Thyroid gland (tissue), 4 donors: ENCODE measurements around the gene ARHGAP28. TPM values are rescaled to one million over a fixed set of nuclear protein-coding genes. Genes with fewer than 3 reads are reported as not detected.

Experiments
- DNase-seq, 2 donors: peaks; one replicate each; pipeline ENCODE4 v3.0.0-alpha.2; 2019
- H3K27ac ChIP-seq, 3 donors: fragments of 200-600 bp; sonication (generic); 1 replicate in 2 of 3; 2 replicates in 1 of 3; pipeline ENCODE4 v1.5.1; 2016 to 2019; ENCODE audit warnings: mild to moderate bottlenecking in 1 of 3, moderate library complexity in 1 of 3
- H3K27me3 ChIP-seq: fragments of 200-600 bp; sonication (generic); one replicate; pipeline ENCODE4 v1.5.1; 2019
- H3K36me3 ChIP-seq, 2 donors: fragments of 200-600 bp; sonication (generic); one replicate each; pipeline ENCODE4 v1.5.1; 2016 to 2019
- H3K4me1 ChIP-seq, 2 donors: fragments of 200-600 bp; sonication (generic); one replicate each; pipeline ENCODE4 v1.5.1; 2017 to 2019
- H3K4me3 ChIP-seq, 3 donors: fragments of 200-600 bp; sonication (generic); replicated peaks in 1 of 3; 1 replicate in 2 of 3; 2 replicates in 1 of 3; pipeline ENCODE4 v1.5.1; 2016; ENCODE audit warnings: mild to moderate bottlenecking in 1 of 3
- H3K9me3 ChIP-seq: fragments of 200-600 bp; sonication (generic); one replicate; pipeline ENCODE4 v1.5.1; 2017
- CTCF ChIP-seq, 6 experiments: fragments of 200-600 bp in 3 of 6; fragments of 450-650 bp in 3 of 6; sonication (generic) in 3 of 6; IDR thresholded peaks; one replicate each; pipeline ENCODE4 v1.5.1; 2016 to 2019; ENCODE audit warnings: antibody characterized with exemption in 6 of 6, mild to moderate bottlenecking in 2 of 6, inconsistent platforms in 1 of 6, moderate library complexity in 1 of 6
- POLR2A ChIP-seq, 2 donors: fragments of 450-650 bp; IDR thresholded peaks; one replicate each; pipeline ENCODE4 v1.6.1; 2017; ENCODE audit warnings: antibody characterized with exemption in 2 of 2, mild to moderate bottlenecking in 2 of 2, moderate library complexity in 1 of 2
- WGBS, 2 donors: methylation state at CpG; one replicate each; pipeline ENCODE4 v1.1.5; 2017; 5-methylcytosine and 5-hydroxymethylcytosine counted together
- intact Hi-C: fragments of 100-400 bp; cut with DNase I; formaldehyde crosslinking; loops from one replicate; pipeline ENCODE4 v1.15.1; 2023
- total RNA-seq, 4 donors: library from RNA; depleted of rRNA; stranded (reverse); fragments of >200 nt; gene quantifications; one replicate each; pipeline ENCODE4 v1.2.3, GENCODE V29; 2016

Gene ARHGAP28
- total RNA-seq, 4 donors from 2014 or later = 2.8 to 26.5 (median 9.1) TPM

GRCh38 chr18:6956999-6957398, 227.5 kb downstream of the ARHGAP28 start:
- no peak overlapping the region for H3K4me3 ChIP-seq
- no peak for TF ChIP-seq POLR2A (IDR thresholded peaks at IDR 0.05)
- TF ChIP-seq CTCF (IDR thresholded peaks at IDR 0.05) = no peak
- H3K9me3 ChIP-seq = no peaks in the 10 kb centered on the region
- H3K36me3 ChIP-seq = peaks cover 0 to 6% of the 10 kb centered on the region in 2 donors
- DNase-seq = no peak
- 91 to 95% methylated on average over 12 of the region's 12 CpGs for WGBS, 2 donors
- H3K4me1 ChIP-seq = no peaks in the 10 kb centered on the region
- H3K27me3 ChIP-seq = no peaks in the 10 kb centered on the region
- intact Hi-C loops = no loop called here
- no peak overlapping the region for H3K27ac ChIP-seq

- no peaks in the 10 kb centered on the region for H3K27me3 ChIP-seq
- no peak overlapping the region for H3K4me3 ChIP-seq
- H3K9me3 ChIP-seq = no peaks in the 10 kb centered on the region
- no peaks in the 10 kb centered on the region for H3K4me1 ChIP-seq
- 90 to 93% methylated on average over 12 of the region's 12 CpGs for WGBS, 2 donors
- TF ChIP-seq POLR2A (IDR thresholded peaks at IDR 0.05) (no peak), CTCF (IDR thresholded peaks at IDR 0.05) (no peak)
- intact Hi-C loops = no loop called here
- no peak overlapping the region for H3K27ac ChIP-seq
- peaks cover 0 to 6% of the 10 kb centered on the region in 2 donors for H3K36me3 ChIP-seq
- no peak for DNase-seq
These were observed 229.6 kb downstream of the ARHGAP28 start for GRCh38 chr18:6959110-6959509.

- H3K27me3 ChIP-seq = no peaks in the 10 kb centered on the region
- 94 to 100% methylated on average over 1 of the region's 1 CpG for WGBS, 2 donors
- H3K36me3 ChIP-seq = peaks cover 3 to 6% of the 10 kb centered on the region in 2 donors
- no peaks in the 10 kb centered on the region for H3K9me3 ChIP-seq
- H3K4me3 ChIP-seq = no peak overlapping the region
- intact Hi-C loops = no loop called here
- no peak overlapping the region for H3K27ac ChIP-seq
- H3K4me1 ChIP-seq = no peaks in the 10 kb centered on the region
- no peak for DNase-seq
- TF ChIP-seq CTCF (IDR thresholded peaks at IDR 0.05) (no peak), POLR2A (IDR thresholded peaks at IDR 0.05) (no peak)
These were observed 230.6 kb downstream of the ARHGAP28 start for GRCh38 chr18:6960124-6960523.

- intact Hi-C loops = no loop called here
- TF ChIP-seq CTCF (IDR thresholded peaks at IDR 0.05) (no peak), POLR2A (IDR thresholded peaks at IDR 0.05) (no peak)
- no peak for DNase-seq
- H3K36me3 ChIP-seq = peaks cover 3 to 6% of the 10 kb centered on the region in 2 donors
- H3K9me3 ChIP-seq = no peaks in the 10 kb centered on the region
- no peaks in the 10 kb centered on the region for H3K27me3 ChIP-seq
- H3K27ac ChIP-seq = no peak overlapping the region
- H3K4me1 ChIP-seq = no peaks in the 10 kb centered on the region
- H3K4me3 ChIP-seq = no peak overlapping the region
- WGBS, 2 donors = 89 to 94% methylated on average over 2 of the region's 2 CpGs
These were observed 231.1 kb downstream of the ARHGAP28 start for GRCh38 chr18:6960656-6961055.

GRCh38 chr18:6961331-6961730, 231.8 kb downstream of the ARHGAP28 start:
- H3K27ac ChIP-seq = no peak overlapping the region
- DNase-seq = no peak
- H3K9me3 ChIP-seq = no peaks in the 10 kb centered on the region
- H3K36me3 ChIP-seq = peaks cover 3 to 6% of the 10 kb centered on the region in 2 donors
- TF ChIP-seq CTCF (IDR thresholded peaks at IDR 0.05) (no peak), POLR2A (IDR thresholded peaks at IDR 0.05) (no peak)
- 87 to 95% methylated on average over 9 of the region's 9 CpGs for WGBS, 2 donors
- H3K4me3 ChIP-seq = no peak overlapping the region
- no peaks in the 10 kb centered on the region for H3K27me3 ChIP-seq
- intact Hi-C loops = no loop called here
- H3K4me1 ChIP-seq = no peaks in the 10 kb centered on the region
